Neural cell (in vitro differentiated cells): ENCODE results near the gene TSPAN9. TPM values are rescaled to one million over a fixed set of nuclear protein-coding genes. Genes with fewer than 3 reads are reported as not detected.

ENCODE experiments used
- H2AFZ ChIP-seq: fragments of 200-600, 300-800 bp; sonication (generic), shearing (Covaris generic); 2 replicates; pipeline ENCODE4 v1.6.0; 2014; ENCODE audit warnings: low read depth, mild to moderate bottlenecking, antibody characterized with exemption, low read length, moderate library complexity
- H3F3A ChIP-seq: fragments of 200-600 bp; shearing (Covaris generic); 2 replicates; pipeline ENCODE4 v1.6.1; 2016; ENCODE audit warnings: mild to moderate bottlenecking, moderate library complexity, mixed read lengths, antibody characterized with exemption, low read length; ENCODE audit not compliant: insufficient read depth, poor library complexity, severe bottlenecking
- H3K27ac ChIP-seq: fragments of 200-600, 300-800 bp; sonication (generic), shearing (Covaris generic); 2 replicates; pipeline ENCODE4 v1.5.1; 2014; ENCODE audit warnings: mild to moderate bottlenecking, low read length, moderate library complexity
- H3K27me3 ChIP-seq: fragments of 300-800, 200-600 bp; sonication (generic), shearing (Covaris generic); 2 replicates; pipeline ENCODE4 v1.6.0; 2014; ENCODE audit warnings: mild to moderate bottlenecking, low read depth, low read length, moderate library complexity; ENCODE audit not compliant: insufficient read depth
- H3K36me3 ChIP-seq: fragments of 300-800, 200-600 bp; sonication (generic), shearing (Covaris generic); 2 replicates; pipeline ENCODE4 v1.5.1; 2014; ENCODE audit warnings: mild to moderate bottlenecking, antibody characterized with exemption, low read length, moderate library complexity; ENCODE audit not compliant: insufficient read depth
- H3K4me2 ChIP-seq: fragments of 300-800, 200-600 bp; sonication (generic), shearing (Covaris generic); 2 replicates; pipeline ENCODE4 v1.6.0; 2014; ENCODE audit warnings: mild to moderate bottlenecking, low read length
- H3K4me3 ChIP-seq: fragments of 300-800, 200-600 bp; sonication (generic), shearing (Covaris generic); 2 replicates; pipeline ENCODE4 v1.5.1; 2014; ENCODE audit warnings: mild to moderate bottlenecking, low read length, moderate library complexity
- H3K79me2 ChIP-seq: fragments of 200-600 bp; shearing (Covaris generic); replicated peaks from 2 replicates; pipeline ENCODE4 v1.6.0; 2014; ENCODE audit warnings: mild to moderate bottlenecking, low read length, moderate library complexity; ENCODE audit not compliant: insufficient read depth
- H3K9ac ChIP-seq: fragments of 300-800, 200-600 bp; sonication (generic), shearing (Covaris generic); 2 replicates; pipeline ENCODE4 v1.6.1; 2016; ENCODE audit warnings: mild to moderate bottlenecking, low read length, mixed read lengths
- H3K9me2 ChIP-seq: fragments of 200-600 bp; shearing (Covaris generic); 2 replicates; pipeline ENCODE4 v1.6.1; 2016; ENCODE audit warnings: mild to moderate bottlenecking, low read length, mixed read lengths; ENCODE audit not compliant: insufficient read depth
- H3K9me3 ChIP-seq: fragments of 200-600, 300-800 bp; sonication (generic), shearing (Covaris generic); 2 replicates; pipeline ENCODE4 v1.6.1; 2016; ENCODE audit warnings: mild to moderate bottlenecking, mixed run types, low read length, moderate library complexity, mixed read lengths
- H4K20me1 ChIP-seq: fragments of 200-600 bp; shearing (Covaris generic); 2 replicates; pipeline ENCODE4 v1.6.1; 2016; ENCODE audit warnings: mild to moderate bottlenecking, mixed run types; ENCODE audit not compliant: insufficient read depth
- CTCF ChIP-seq: fragments of 450-650 bp; IDR thresholded peaks from 2 replicates; pipeline ENCODE4 v1.5.1; 2014; ENCODE audit warnings: antibody characterized with exemption, mild to moderate bottlenecking, moderate library complexity; ENCODE audit not compliant: poor library complexity, severe bottlenecking
- EP300 ChIP-seq: fragments of 450-650 bp; conservative IDR thresholded peaks from 2 replicates; pipeline ENCODE4 v1.6.1; 2014; ENCODE audit warnings: antibody characterized with exemption, mild to moderate bottlenecking, moderate library complexity; ENCODE audit not compliant: poor library complexity, severe bottlenecking
- EZH2 ChIP-seq: fragments of 200-600, 300-800 bp; shearing (Covaris generic), sonication (generic); IDR thresholded peaks from 2 replicates; pipeline ENCODE4 v1.6.1; 2014; ENCODE audit warnings: antibody characterized with exemption, low read length, borderline replicate concordance, mild to moderate bottlenecking; ENCODE audit not compliant: insufficient read depth, poor library complexity, severe bottlenecking
- MXI1 ChIP-seq: fragments of 450-650 bp; conservative IDR thresholded peaks from 2 replicates; pipeline ENCODE4 v1.6.1; 2014; ENCODE audit warnings: antibody characterized with exemption, mild to moderate bottlenecking; ENCODE audit not compliant: poor library complexity, severe bottlenecking
- POLR2AphosphoS5 ChIP-seq: IDR thresholded peaks from 2 replicates; pipeline ENCODE4 v1.6.1; 2012
- RAD21 ChIP-seq: fragments of 450-650 bp; conservative IDR thresholded peaks from 2 replicates; pipeline ENCODE4 v1.6.1; 2014; ENCODE audit warnings: antibody characterized with exemption, mild to moderate bottlenecking, moderate library complexity
- REST ChIP-seq: IDR thresholded peaks from 2 replicates; pipeline ENCODE4 v1.6.1; 2012; ENCODE audit warnings: borderline replicate concordance
- SMC3 ChIP-seq: fragments of 450-650 bp; conservative IDR thresholded peaks from 2 replicates; pipeline ENCODE4 v1.6.1; 2014; ENCODE audit warnings: antibody characterized with exemption, mild to moderate bottlenecking, moderate library complexity; ENCODE audit not compliant: poor library complexity
- TAF1 ChIP-seq: IDR thresholded peaks from 2 replicates; pipeline ENCODE4 v1.6.1; 2012; ENCODE audit warnings: low read depth
- polyA plus RNA-seq: library from polyadenylated mRNA; depleted of rRNA; stranded (reverse); fragments of >200 nt; gene quantifications from 2 replicates; pipeline ENCODE4 v1.2.3, GENCODE V29; 2014

Gene TSPAN9
- polyA plus RNA-seq, 1 donor from 2014 or later: 11.9 TPM

GRCh38 chr12:3292677-3293412, 215.7 kb downstream of the TSPAN9 start:
- no peak overlapping the region for H3K4me2 ChIP-seq
- TF ChIP-seq MXI1: no peak
- no peak for TF ChIP-seq RAD21
- no peak for TF ChIP-seq POLR2AphosphoS5
- no peak for TF ChIP-seq TAF1
- TF ChIP-seq EZH2: no peak
- no peak for TF ChIP-seq EP300
- no peak for TF ChIP-seq REST
- no peak for TF ChIP-seq SMC3
- TF ChIP-seq CTCF: no peak
- H3K36me3 ChIP-seq: no peaks in the 10 kb centered on the region
- no peak overlapping the region for H3K9ac ChIP-seq
- H3K79me2 ChIP-seq: no peaks in the 10 kb centered on the region
- H3K9me2 ChIP-seq: no peaks in the 10 kb centered on the region
- no peak overlapping the region for H2AFZ ChIP-seq
- no peak overlapping the region for H3K27ac ChIP-seq
- H3K27me3 ChIP-seq: no peaks in the 10 kb centered on the region
- H3F3A ChIP-seq: no peaks in the 10 kb centered on the region
- H3K9me3 ChIP-seq: no peaks in the 10 kb centered on the region
- no peaks in the 10 kb centered on the region for H4K20me1 ChIP-seq
- H3K4me3 ChIP-seq: no peak overlapping the region

DNA sequence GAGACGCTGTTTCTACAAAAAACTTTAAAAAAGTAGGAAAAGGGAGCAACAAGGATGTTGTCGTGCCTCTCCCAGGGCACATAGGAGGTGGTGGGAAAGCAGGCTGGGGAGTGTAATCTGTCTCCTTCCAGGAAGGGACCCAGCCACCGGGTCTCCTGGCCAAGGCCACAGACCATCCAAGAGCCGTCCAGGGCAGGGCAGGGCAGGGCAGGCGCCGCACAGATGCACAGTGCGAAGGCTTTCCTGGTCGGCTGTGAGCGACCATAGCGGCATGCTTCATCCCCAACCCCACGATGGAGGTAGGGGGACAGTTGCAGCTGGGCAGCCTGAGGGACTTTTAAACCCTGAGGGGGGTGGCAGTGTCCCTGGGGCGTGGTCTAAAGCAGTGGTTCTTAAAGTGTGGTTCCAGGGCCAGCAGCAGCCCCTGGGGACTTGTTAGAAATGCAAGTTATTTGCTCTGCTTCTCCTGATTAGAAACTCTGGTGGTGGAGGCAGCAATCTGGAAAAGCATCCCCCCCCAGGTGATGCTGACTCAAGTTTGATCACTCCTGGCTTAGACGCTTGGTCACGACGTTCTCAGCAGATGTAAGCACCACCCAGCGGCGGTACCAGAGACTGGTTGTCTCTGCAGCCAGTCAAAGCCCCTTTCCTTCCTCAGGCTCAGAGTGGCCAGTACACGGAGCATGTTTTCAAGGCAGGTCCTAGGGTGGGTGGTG, 216.4 kb downstream of the TSPAN9 start:
- Histone ChIP-seq H3K4me3 (no peak overlapping the region), H3K36me3 (no peaks in the 10 kb centered on the region), H3K9me2 (no peaks in the 10 kb centered on the region), H3F3A (no peaks in the 10 kb centered on the region), H3K4me2 (no peak overlapping the region), H3K27me3 (no peaks in the 10 kb centered on the region), H3K27ac (no peak overlapping the region), H4K20me1 (no peaks in the 10 kb centered on the region), H2AFZ (no peak overlapping the region), H3K79me2 (no peaks in the 10 kb centered on the region), H3K9me3 (no peaks in the 10 kb centered on the region), H3K9ac (no peak overlapping the region)
- TF ChIP-seq TAF1 (no peak), MXI1 (no peak), EP300 (no peak), SMC3 (no peak), CTCF (no peak), RAD21 (no peak), REST (no peak), EZH2 (no peak), POLR2AphosphoS5 (no peak)
